ENCODE results near the gene GMDS.

Gene GMDS

GRCh38 chr6:1868561-1869261 is 376.7 kb downstream of the GMDS start:
- H3K27me3 ChIP-seq = no peaks in the 10 kb centered on the region
- H3K36me3 ChIP-seq = no peaks in the 10 kb centered on the region
- H3K4me3 ChIP-seq (ENCODE audit: low read depth, low read length) = no peak overlapping the region
- H3K4me1 ChIP-seq = peaks cover 24% of the 10 kb centered on the region
- no peak for TF ChIP-seq CTCF (IDR thresholded peaks at IDR 0.05; ENCODE audit: low read depth, low read length)
- DNase-seq = no peak
- H3K9me3 ChIP-seq = no peaks in the 10 kb centered on the region

GRCh38 chr6:1867197-1867596 is 378.2 kb downstream of the GMDS start:
- Histone ChIP-seq H3K4me1 (peaks cover 20% of the 10 kb centered on the region), H3K27me3 (no peaks in the 10 kb centered on the region), H3K4me3 (ENCODE audit: low read depth, low read length) (no peak overlapping the region), H3K36me3 (no peaks in the 10 kb centered on the region), H3K9me3 (no peaks in the 10 kb centered on the region)
- TF ChIP-seq CTCF (IDR thresholded peaks at IDR 0.05; ENCODE audit: low read depth, low read length) = no peak
- DNase-seq = no peak

- Histone ChIP-seq H3K9me3 (no peaks in the 10 kb centered on the region), H3K4me3 (ENCODE audit: low read depth, low read length) (no peak overlapping the region), H3K27me3 (no peaks in the 10 kb centered on the region), H3K4me1 (peaks cover 14% of the 10 kb centered on the region), H3K36me3 (no peaks in the 10 kb centered on the region)
- no peak for DNase-seq
- TF ChIP-seq CTCF (IDR thresholded peaks at IDR 0.05; ENCODE audit: low read depth, low read length) = no peak
Observed at GRCh38 chr6:1865585-1865984, 379.8 kb downstream of the GMDS start.

GRCh38 chr6:1864496-1864895 is 380.9 kb downstream of the GMDS start:
- no peak for TF ChIP-seq CTCF (IDR thresholded peaks at IDR 0.05; ENCODE audit: low read depth, low read length)
- no peak for DNase-seq
- H3K4me1 ChIP-seq = peaks cover 8% of the 10 kb centered on the region
- no peaks in the 10 kb centered on the region for H3K36me3 ChIP-seq
- H3K9me3 ChIP-seq = no peaks in the 10 kb centered on the region
- H3K4me3 ChIP-seq (ENCODE audit: low read depth, low read length) = no peak overlapping the region
- H3K27me3 ChIP-seq = no peaks in the 10 kb centered on the region

GRCh38 chr6:1862411-1862810 is 383.0 kb downstream of the GMDS start:
- Histone ChIP-seq H3K4me1 (peaks cover 11% of the 10 kb centered on the region), H3K27me3 (no peaks in the 10 kb centered on the region), H3K4me3 (ENCODE audit: low read depth, low read length) (no peak overlapping the region), H3K9me3 (no peaks in the 10 kb centered on the region), H3K36me3 (no peaks in the 10 kb centered on the region)
- TF ChIP-seq CTCF (IDR thresholded peaks at IDR 0.05; ENCODE audit: low read depth, low read length) = no peak
- DNase-seq = no peak

GRCh38 chr6:1860756-1861348 is 384.6 kb downstream of the GMDS start:
- Histone ChIP-seq H3K36me3 (no peaks in the 10 kb centered on the region), H3K27me3 (no peaks in the 10 kb centered on the region), H3K4me1 (peaks cover 23% of the 10 kb centered on the region), H3K4me3 (ENCODE audit: low read depth, low read length) (no peak overlapping the region), H3K9me3 (no peaks in the 10 kb centered on the region)
- DNase-seq = no peak
- no peak for TF ChIP-seq CTCF (IDR thresholded peaks at IDR 0.05; ENCODE audit: low read depth, low read length)
